HCT116 (cell line): Measurements from ENCODE around the gene LYPD5. TPM values are rescaled to one million over a fixed set of nuclear protein-coding genes. Genes with fewer than 3 reads are reported as not detected.

Experiments
- ATAC-seq: fragments of 200-7000 bp; cut with Tn5 transposase; 2 replicates; pipeline ENCODE4 v1.9.1; 2020; ENCODE audit warnings: mild to moderate bottlenecking, moderate library complexity
- BruUV-seq: library from RNA; stranded (reverse); fragments of 400-500 nt; replicated peaks from 2 replicates; lab custom pipeline; 2021; lab: Mats Ljungman, UMichigan
- CTCF ChIA-PET: fragments of 300-600 bp; sonication (Branson Sonifier 250); formaldehyde crosslinking; loops from one replicate; lab custom pipeline; 2021; ENCODE audit warnings: antibody characterized with exemption; lab: Charles Lee
- POLR2A ChIA-PET: fragments of 300-600, 350-600 bp; sonication (Branson Sonifier 250); formaldehyde crosslinking; loops from one replicate; lab custom pipeline; 2021; ENCODE audit warnings: antibody characterized with exemption; lab: Charles Lee
- RAD21 ChIA-PET, 2 experiments: fragments of 300-600 bp; sonication (Branson Sonifier 250); formaldehyde crosslinking; loops; one replicate each; lab custom pipeline; 2023; ENCODE audit warnings: low total read pairs in 2 of 2; ENCODE audit not compliant: uncharacterized antibody in 2 of 2, unreplicated experiment in 2 of 2, low non-redundant PET in 1 of 2; lab: Charles Lee
- DNase-seq: peaks from one replicate; pipeline ENCODE4 v3.0.0-alpha.2; 2010; ENCODE audit warnings: low read depth, low spot score
- H2AFZ ChIP-seq: fragments of 200-600 bp; shearing (Covaris generic), sonication (generic); 2 replicates; pipeline ENCODE4 v1.6.1; 2017; ENCODE audit warnings: low read depth, mixed run types, mixed read lengths, antibody characterized with exemption, low read length; ENCODE audit not compliant: poor library complexity, severe bottlenecking
- H3K27ac ChIP-seq: 2 replicates; pipeline ENCODE4 v1.5.1; 2012; ENCODE audit warnings: low read depth, low read length
- H3K27me3 ChIP-seq: fragments of 200-600 bp; sonication (generic); 2 replicates; pipeline ENCODE4 v1.6.1; 2016; ENCODE audit warnings: mixed run types, low read length, mixed read lengths; ENCODE audit not compliant: insufficient read depth
- H3K36me3 ChIP-seq, 2 experiments: fragments of 200-500 bp in 1 of 2; fragments of 200-600 bp in 1 of 2; sonication (Bioruptor generic) in 1 of 2; sonication (generic) in 1 of 2; 2 replicates each; pipeline versions ENCODE4 v1.5.1 to v1.6.1; 2014 to 2016; ENCODE audit warnings: low read length in 2 of 2, inconsistent platforms in 1 of 2, mixed read lengths in 1 of 2, mixed run types in 1 of 2; ENCODE audit not compliant: insufficient read depth in 2 of 2, control insufficient read depth in 1 of 2
- H3K4me1 ChIP-seq, 2 experiments: fragments of 200-600 bp in 1 of 2; sonication (generic) in 1 of 2; 2 replicates each; pipeline versions ENCODE4 v1.5.1 to v1.6.1; 2012 to 2017; ENCODE audit warnings: low read length in 2 of 2, inconsistent platforms in 1 of 2, mild to moderate bottlenecking in 1 of 2, mixed read lengths in 1 of 2, mixed run types in 1 of 2, moderate library complexity in 1 of 2; ENCODE audit not compliant: insufficient read depth in 2 of 2, control insufficient read depth in 1 of 2
- H3K4me2 ChIP-seq: fragments of 200-600 bp; sonication (generic); 2 replicates; pipeline ENCODE4 v1.6.1; 2017; ENCODE audit warnings: mixed run types, low read length, mixed read lengths
- H3K4me3 ChIP-seq, 2 experiments: fragments of 200-600 bp in 1 of 2; sonication (generic) in 1 of 2; replicated peaks in 1 of 2; 2 replicates each; pipeline ENCODE4 v1.5.1; 2011 to 2016; ENCODE audit warnings: low read length in 2 of 2, control low read depth in 1 of 2, low read depth in 1 of 2, mild to moderate bottlenecking in 1 of 2, mixed read lengths in 1 of 2, mixed run types in 1 of 2
- H3K79me2 ChIP-seq: fragments of 200-600 bp; sonication (generic); 2 replicates; pipeline ENCODE4 v1.6.1; 2017; ENCODE audit warnings: mild to moderate bottlenecking, mixed run types, low read length, moderate library complexity, mixed read lengths; ENCODE audit not compliant: insufficient read depth
- H3K9ac ChIP-seq: fragments of 200-600 bp; sonication (generic); 2 replicates; pipeline ENCODE4 v1.6.1; 2016; ENCODE audit warnings: low read length, mixed read lengths
- H3K9me2 ChIP-seq: fragments of 200-600 bp; sonication (generic), shearing (Covaris generic); 2 replicates; pipeline ENCODE4 v1.6.1; 2017; ENCODE audit warnings: mixed run types, mild to moderate bottlenecking, moderate library complexity; ENCODE audit not compliant: insufficient read depth
- H3K9me3 ChIP-seq, 2 experiments: fragments of 200-500 bp in 1 of 2; fragments of 200-600 bp in 1 of 2; sonication (Bioruptor generic) in 1 of 2; sonication (generic) in 1 of 2; 2 replicates each; pipeline ENCODE4 v1.6.1; 2014 to 2017; ENCODE audit warnings: low read length in 2 of 2, mixed read lengths in 2 of 2, inconsistent platforms in 1 of 2, low read depth in 1 of 2, mild to moderate bottlenecking in 1 of 2, mixed run types in 1 of 2, moderate library complexity in 1 of 2; ENCODE audit not compliant: control insufficient read depth in 1 of 2, insufficient read depth in 1 of 2
- H4K20me1 ChIP-seq: fragments of 200-600 bp; sonication (generic), shearing (Covaris generic); 2 replicates; pipeline ENCODE4 v1.6.1; 2017; ENCODE audit warnings: mixed run types, mild to moderate bottlenecking, moderate library complexity; ENCODE audit not compliant: insufficient read depth
- CEBPB ChIP-seq: IDR thresholded peaks from 2 replicates; pipeline ENCODE4 v1.6.1; 2012; ENCODE audit warnings: low read depth
- EGR1 ChIP-seq: IDR thresholded peaks from 2 replicates; pipeline ENCODE4 v1.6.1; 2012; ENCODE audit warnings: low read depth
- ELF1 ChIP-seq: IDR thresholded peaks from 2 replicates; pipeline ENCODE4 v1.6.1; 2012; ENCODE audit warnings: low read depth, borderline replicate concordance
- EZH2 ChIP-seq: fragments of 200-600 bp; sonication (generic); IDR thresholded peaks from 2 replicates; pipeline ENCODE4 v1.6.1; 2017; ENCODE audit warnings: antibody characterized with exemption, mixed run types
- EZH2phosphoT487 ChIP-seq: fragments of 200-600 bp; IDR thresholded peaks from 2 replicates; pipeline ENCODE4 v1.6.1; 2018; ENCODE audit warnings: antibody characterized with exemption, borderline replicate concordance
- FOSL1 ChIP-seq: IDR thresholded peaks from 2 replicates; pipeline ENCODE4 v1.6.1; 2012; ENCODE audit warnings: low read depth
- JUND ChIP-seq: IDR thresholded peaks from 2 replicates; pipeline ENCODE4 v1.6.1; 2012
- POLR2A ChIP-seq: IDR thresholded peaks from 2 replicates; pipeline ENCODE4 v1.7.0; 2011; ENCODE audit warnings: borderline replicate concordance; ENCODE audit not compliant: insufficient read depth, insufficient read length; ENCODE audit errors: extremely low read depth
- POLR2AphosphoS5 ChIP-seq: IDR thresholded peaks from 2 replicates; pipeline ENCODE4 v1.6.1; 2011; ENCODE audit warnings: mild to moderate bottlenecking, low read depth, low read length, moderate library complexity
- RAD21 ChIP-seq: IDR thresholded peaks from 2 replicates; pipeline ENCODE4 v1.6.1; 2012; ENCODE audit warnings: low read depth, mild to moderate bottlenecking
- SIN3A ChIP-seq: IDR thresholded peaks from 2 replicates; pipeline ENCODE4 v1.6.1; 2012; ENCODE audit warnings: low read depth
- SRF ChIP-seq: IDR thresholded peaks from 2 replicates; pipeline ENCODE4 v1.6.1; 2012; ENCODE audit warnings: low read depth
- TCF7L2 ChIP-seq: IDR thresholded peaks from 2 replicates; pipeline ENCODE4 v1.7.0; 2011; ENCODE audit warnings: borderline replicate concordance, inconsistent platforms; ENCODE audit not compliant: insufficient read depth, insufficient read length; ENCODE audit errors: extremely low read depth
- YY1 ChIP-seq: IDR thresholded peaks from 2 replicates; pipeline ENCODE4 v1.6.1; 2011; ENCODE audit warnings: low read length, low read depth, moderate library complexity, mild to moderate bottlenecking; ENCODE audit not compliant: insufficient replicate concordance; ENCODE audit errors: extremely low read depth
- ZFX ChIP-seq: fragments of 450-650 bp; IDR thresholded peaks from 2 replicates; pipeline ENCODE4 v1.6.1; 2017
- ZNF274 ChIP-seq: fragments of 200-500 bp; sonication (Bioruptor generic); IDR thresholded peaks from 2 replicates; pipeline ENCODE4 v1.6.1; 2014; ENCODE audit warnings: mild to moderate bottlenecking, low read depth, low read length, inconsistent platforms
- intact Hi-C: fragments of 100-400 bp; cut with micrococcal nuclease; formaldehyde crosslinking; loops from 2 replicates; pipeline ENCODE4 v1.10.0; 2022
- total RNA-seq: library from RNA; stranded (reverse); gene quantifications from one replicate; pipeline ENCODE4 v1.2.1, GENCODE V29; 2021; ENCODE audit not compliant: unreplicated experiment
- TF ChIP-seq, protein P1 (sequence below): IDR thresholded peaks from 2 replicates; pipeline ENCODE4 v1.6.1; 2012
- TF ChIP-seq, protein P2 (sequence below): IDR thresholded peaks from 2 replicates; pipeline ENCODE4 v1.6.1; 2012
- TF ChIP-seq, protein P3 (sequence below): IDR thresholded peaks from 2 replicates; pipeline ENCODE4 v1.6.1; 2012; ENCODE audit warnings: low read depth
- TF ChIP-seq, protein P4 (sequence below), 3 experiments: fragments of 200-600 bp in 1 of 3; sonication (generic) in 1 of 3; IDR thresholded peaks in 2 of 3; conservative IDR thresholded peaks in 1 of 3; 2 replicates each; pipeline ENCODE4 v1.5.1; 2012 to 2017; ENCODE audit warnings: low read depth in 2 of 3, low read length in 2 of 3, antibody characterized with exemption in 1 of 3, borderline replicate concordance in 1 of 3, control low read depth in 1 of 3, mild to moderate bottlenecking in 1 of 3, mixed read lengths in 1 of 3, mixed run types in 1 of 3, moderate library complexity in 1 of 3; ENCODE audit not compliant: insufficient read depth in 1 of 3

The LYPD5 gene
- total RNA-seq, 1 experiment from 2014 or later: 7.6 TPM

DNA sequence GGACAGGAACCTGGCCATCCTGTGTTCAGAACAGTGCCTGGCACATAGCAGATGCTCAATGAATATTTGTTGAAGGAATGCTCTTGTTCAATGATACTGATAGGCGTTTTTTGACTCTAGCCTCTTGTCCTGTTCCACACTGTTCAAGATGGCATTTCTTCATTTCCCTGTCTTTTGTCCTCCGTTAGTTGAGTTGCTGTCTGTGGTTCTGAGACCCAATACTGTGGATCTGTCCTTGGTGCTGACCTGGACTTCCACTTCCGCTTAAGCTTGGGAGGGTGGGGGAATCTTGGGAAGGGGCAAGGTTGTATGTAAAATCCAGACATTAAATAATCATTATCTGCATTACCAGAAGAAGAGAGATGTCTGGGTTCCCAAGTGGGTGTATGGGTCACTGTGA is 13.2 kb downstream of the LYPD5 start:
- no TSS peak for BruUV-seq
- H3K27me3 ChIP-seq: no peaks in the 10 kb centered on the region
- RAD21 ChIA-PET: no interaction called here
- POLR2A ChIA-PET: no interaction called here
- CTCF ChIA-PET: no interaction called here
- no peaks in the 10 kb centered on the region for H3K36me3 ChIP-seq
- H3K4me3 ChIP-seq: no peak overlapping the region
- intact Hi-C loops: loop anchor here (10.0 kb wide), 1 partner anchor 114 kb away; the partner anchor contains the start of gene PLAUR
- H2AFZ ChIP-seq: no peak overlapping the region
- H3K9me2 ChIP-seq: no peaks in the 10 kb centered on the region
- DNase-seq: no peak
- H3K4me2 ChIP-seq: no peak overlapping the region
- H4K20me1 ChIP-seq: no peaks in the 10 kb centered on the region
- H3K9ac ChIP-seq: no peak overlapping the region
- no peaks in the 10 kb centered on the region for H3K9me3 ChIP-seq
- H3K79me2 ChIP-seq: no peaks in the 10 kb centered on the region
- TF ChIP-seq FOSL1 (no peak), ELF1 (no peak), EGR1 (no peak), RAD21 (no peak), TCF7L2 (no peak), SIN3A (no peak), CEBPB (no peak), POLR2AphosphoS5 (no peak), ZNF274 (no peak), YY1 (no peak), POLR2A (no peak), JUND (no peak), ZFX (no peak), EZH2phosphoT487 (no peak), EZH2 (no peak), SRF (no peak)
- TF ChIP-seq, protein P1, sequence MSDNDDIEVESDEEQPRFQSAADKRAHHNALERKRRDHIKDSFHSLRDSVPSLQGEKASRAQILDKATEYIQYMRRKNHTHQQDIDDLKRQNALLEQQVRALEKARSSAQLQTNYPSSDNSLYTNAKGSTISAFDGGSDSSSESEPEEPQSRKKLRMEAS: no peak
- TF ChIP-seq, protein P2, sequence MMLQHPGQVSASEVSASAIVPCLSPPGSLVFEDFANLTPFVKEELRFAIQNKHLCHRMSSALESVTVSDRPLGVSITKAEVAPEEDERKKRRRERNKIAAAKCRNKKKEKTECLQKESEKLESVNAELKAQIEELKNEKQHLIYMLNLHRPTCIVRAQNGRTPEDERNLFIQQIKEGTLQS: no peak
- TF ChIP-seq, protein P3, sequence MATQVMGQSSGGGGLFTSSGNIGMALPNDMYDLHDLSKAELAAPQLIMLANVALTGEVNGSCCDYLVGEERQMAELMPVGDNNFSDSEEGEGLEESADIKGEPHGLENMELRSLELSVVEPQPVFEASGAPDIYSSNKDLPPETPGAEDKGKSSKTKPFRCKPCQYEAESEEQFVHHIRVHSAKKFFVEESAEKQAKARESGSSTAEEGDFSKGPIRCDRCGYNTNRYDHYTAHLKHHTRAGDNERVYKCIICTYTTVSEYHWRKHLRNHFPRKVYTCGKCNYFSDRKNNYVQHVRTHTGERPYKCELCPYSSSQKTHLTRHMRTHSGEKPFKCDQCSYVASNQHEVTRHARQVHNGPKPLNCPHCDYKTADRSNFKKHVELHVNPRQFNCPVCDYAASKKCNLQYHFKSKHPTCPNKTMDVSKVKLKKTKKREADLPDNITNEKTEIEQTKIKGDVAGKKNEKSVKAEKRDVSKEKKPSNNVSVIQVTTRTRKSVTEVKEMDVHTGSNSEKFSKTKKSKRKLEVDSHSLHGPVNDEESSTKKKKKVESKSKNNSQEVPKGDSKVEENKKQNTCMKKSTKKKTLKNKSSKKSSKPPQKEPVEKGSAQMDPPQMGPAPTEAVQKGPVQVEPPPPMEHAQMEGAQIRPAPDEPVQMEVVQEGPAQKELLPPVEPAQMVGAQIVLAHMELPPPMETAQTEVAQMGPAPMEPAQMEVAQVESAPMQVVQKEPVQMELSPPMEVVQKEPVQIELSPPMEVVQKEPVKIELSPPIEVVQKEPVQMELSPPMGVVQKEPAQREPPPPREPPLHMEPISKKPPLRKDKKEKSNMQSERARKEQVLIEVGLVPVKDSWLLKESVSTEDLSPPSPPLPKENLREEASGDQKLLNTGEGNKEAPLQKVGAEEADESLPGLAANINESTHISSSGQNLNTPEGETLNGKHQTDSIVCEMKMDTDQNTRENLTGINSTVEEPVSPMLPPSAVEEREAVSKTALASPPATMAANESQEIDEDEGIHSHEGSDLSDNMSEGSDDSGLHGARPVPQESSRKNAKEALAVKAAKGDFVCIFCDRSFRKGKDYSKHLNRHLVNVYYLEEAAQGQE: no peak; the same call in 1 of the 2 replicates
- TF ChIP-seq, protein P4, sequence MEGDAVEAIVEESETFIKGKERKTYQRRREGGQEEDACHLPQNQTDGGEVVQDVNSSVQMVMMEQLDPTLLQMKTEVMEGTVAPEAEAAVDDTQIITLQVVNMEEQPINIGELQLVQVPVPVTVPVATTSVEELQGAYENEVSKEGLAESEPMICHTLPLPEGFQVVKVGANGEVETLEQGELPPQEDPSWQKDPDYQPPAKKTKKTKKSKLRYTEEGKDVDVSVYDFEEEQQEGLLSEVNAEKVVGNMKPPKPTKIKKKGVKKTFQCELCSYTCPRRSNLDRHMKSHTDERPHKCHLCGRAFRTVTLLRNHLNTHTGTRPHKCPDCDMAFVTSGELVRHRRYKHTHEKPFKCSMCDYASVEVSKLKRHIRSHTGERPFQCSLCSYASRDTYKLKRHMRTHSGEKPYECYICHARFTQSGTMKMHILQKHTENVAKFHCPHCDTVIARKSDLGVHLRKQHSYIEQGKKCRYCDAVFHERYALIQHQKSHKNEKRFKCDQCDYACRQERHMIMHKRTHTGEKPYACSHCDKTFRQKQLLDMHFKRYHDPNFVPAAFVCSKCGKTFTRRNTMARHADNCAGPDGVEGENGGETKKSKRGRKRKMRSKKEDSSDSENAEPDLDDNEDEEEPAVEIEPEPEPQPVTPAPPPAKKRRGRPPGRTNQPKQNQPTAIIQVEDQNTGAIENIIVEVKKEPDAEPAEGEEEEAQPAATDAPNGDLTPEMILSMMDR (IDR thresholded peaks at IDR 0.05 in 2 of 3, conservative IDR thresholded peaks at IDR 0.05 in 1 of 3; ENCODE audit: borderline replicate concordance in 1 of 3, insufficient read depth in 1 of 3, low read depth in 2 of 3, low read length in 2 of 3): no peak
- ATAC-seq: no peak
- peaks cover 14 to 19% of the 10 kb centered on the region in 2 experiments for H3K4me1 ChIP-seq
- no peak overlapping the region for H3K27ac ChIP-seq
